Left hindlimb (tissue), 1 donor: ENCODE results near the gene MTMR8.
"Not testable (repeated sequence)": the region's sequence is repeated elsewhere in the genome, so short reads cannot be mapped to it uniquely, and the experiment has no call there.

ENCODE experiments used
- DNase-seq: peaks from one replicate; pipeline ENCODE4 v3.0.0-alpha.2; 2018

Gene MTMR8

DNA sequence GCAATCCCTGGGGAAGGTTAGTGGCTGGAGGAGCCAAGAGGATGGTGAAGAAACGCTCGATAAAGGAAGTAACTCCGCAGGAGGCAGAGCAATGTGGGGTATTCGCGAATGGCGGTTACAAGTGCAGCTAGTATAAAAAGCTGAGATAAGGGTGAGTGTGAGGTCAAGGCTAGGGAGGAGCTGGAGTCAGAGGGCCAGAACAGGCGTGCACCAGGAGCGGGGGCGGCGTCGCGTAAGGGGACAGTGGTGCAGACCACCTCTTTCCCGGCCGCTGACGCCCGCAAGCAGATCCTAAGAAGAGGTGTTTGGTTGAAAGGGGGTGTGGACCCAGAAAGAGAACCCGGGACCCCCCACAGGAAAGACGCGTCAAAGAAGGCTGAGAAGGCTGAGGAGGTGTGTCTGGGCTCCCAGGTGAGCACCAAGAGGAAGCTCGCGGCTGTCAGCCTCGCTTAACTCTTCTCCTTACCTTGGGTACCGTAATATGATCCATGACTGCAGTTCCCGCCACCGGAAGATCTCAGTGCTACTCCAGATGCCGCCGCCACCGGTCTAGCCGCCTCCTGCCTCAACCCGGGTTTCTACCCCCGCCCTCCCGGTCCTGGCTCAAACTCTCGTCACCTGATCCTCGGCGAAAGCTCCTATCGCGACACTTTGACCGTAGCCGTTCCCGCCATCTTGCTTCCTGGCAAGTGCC is at the start of gene MTMR8:
Gene MTMR8 (minus strand): TSS at position 579 of the 694 bp plus-strand sequence. CDS start 89 bp downstream, at position 490.
- peak; percentile 68 for DNase-seq

DNA sequence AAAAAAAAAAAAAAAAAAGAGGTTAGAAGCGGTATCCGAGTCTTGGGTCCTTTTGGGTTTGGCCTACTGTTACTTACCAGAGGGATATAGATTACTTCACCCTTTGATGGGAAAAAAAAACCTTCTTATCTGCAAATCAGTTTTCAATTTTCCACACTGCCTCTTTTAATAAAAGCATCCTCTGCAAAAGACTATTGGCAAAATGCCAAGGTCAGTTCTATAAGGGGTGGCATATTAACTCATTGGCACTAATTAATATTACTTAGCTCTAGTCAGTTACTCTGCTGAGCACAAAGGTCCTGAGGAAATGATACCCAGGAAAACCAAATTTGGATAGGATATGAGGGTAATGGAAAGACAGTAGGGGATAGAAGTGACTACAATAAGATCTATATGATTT is 44.3 kb upstream of the MTMR8 start:
- DNase-seq: no peak

DNA sequence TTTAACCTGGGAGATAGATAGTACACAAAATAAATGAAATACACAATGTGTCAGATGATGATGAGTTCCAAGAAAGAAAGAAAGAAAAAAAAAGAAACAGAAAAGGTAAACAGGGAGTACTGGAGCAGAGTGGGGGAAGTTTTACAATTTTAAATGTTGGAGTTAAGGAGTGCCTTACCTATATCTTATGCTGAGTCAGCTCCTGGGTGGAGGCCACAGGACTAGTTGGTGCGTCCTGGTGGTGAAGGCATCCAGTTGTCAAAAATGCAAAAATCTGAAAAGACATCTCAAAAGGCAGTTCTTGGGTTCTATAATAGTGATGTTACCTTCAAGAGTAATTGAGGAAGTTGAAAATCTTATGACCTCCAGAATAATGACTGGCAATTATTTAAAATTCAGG is 42.4 kb upstream of the MTMR8 start:
- DNase-seq: no peak

DNA sequence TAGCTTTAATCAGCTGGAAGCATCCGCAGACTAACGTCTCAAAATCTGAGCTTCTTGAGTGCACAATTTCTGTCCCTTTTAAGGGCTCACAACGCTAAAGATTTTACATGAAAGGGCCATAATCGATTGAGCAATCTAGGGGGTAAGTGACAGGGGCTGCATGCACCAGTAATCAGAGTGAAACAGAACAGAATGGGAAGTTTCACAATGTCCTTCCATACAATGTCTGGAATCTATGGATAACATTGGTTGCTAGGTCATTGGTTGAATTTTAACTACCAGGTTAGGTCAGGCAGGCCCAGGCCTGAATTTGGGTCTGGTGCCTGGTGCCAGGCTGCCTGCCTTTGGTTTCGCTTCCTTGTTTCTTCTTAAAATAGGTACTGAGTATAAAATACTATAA is 42.0 kb upstream of the MTMR8 start:
- no peak for DNase-seq

DNA sequence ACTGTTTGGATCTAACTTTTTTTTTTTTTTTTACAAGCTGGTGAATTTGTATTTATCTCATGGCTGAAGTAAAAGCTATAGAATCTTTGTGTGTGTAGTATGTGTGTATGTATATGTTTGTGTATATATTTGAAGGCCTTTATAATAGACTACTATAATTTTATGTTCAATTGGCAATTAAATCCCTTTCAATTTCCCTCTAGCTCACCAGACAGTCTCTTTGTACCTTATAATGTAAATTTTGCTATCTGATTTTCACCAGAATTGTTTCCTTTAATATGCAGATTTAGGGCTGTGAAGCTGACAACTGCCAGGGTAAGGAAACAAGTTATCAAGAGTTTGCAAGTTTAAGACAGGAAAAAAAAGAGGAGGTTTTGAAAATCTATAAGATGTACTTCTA is 33.1 kb upstream of the MTMR8 start:
- DNase-seq: no peak

DNA sequence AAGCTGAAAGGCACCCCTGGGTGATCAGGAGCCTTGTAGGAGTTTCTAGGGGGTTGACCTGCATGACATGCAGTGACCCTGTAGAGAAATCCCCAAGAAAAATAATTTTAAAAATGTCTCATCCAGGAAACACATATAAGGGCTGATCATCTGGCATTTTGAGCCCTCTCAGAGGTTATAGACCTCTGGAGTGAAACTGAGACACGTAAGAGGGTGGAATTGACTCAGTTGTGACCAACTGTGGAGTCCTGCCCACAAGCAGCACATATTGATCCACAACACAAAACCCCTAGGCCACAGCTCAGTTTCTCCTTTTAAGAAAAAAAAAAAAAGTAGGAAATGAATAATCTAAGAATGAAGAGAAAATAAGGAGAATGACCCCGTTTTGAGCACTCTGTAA is 32.5 kb upstream of the MTMR8 start:
- no peak for DNase-seq

DNA sequence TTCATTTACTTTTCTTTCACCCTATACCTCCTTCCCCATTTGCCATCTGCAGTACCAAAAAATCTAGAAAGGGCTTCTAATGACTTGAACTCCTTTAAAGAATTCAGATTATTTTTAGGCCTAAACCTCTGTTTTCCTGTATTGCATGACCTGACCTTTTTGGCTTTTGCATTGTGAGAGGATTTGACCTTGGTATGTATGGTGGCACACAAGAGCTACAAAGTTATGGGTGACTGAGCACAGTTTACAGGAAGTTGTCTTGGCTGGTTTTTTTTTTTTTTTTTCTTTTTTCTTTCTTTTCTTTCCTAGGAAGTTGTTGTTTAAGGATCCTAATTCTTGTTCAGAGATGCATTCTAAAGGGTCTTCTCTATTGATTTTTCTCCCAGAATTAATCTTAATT is 32.0 kb upstream of the MTMR8 start:
- DNase-seq: no peak

DNA sequence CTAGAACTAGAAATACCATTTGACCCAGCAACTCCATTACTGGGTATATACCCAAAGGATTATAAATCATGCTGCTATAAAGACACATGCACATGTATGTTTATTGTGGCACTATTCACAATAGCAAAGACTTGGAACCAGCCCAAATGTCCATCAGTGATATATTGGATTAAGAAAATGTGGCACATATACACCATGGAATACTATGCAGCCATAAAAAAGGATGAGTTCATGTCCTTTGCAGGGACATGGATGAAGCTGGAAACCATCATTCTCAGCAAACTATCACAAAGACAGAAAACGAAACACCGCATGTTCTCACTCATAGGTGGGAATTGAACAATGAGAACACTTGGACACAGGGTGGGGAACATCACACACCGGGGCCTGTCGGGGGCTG is 14.5 kb upstream of the MTMR8 start:
- DNase-seq: not testable (repeated sequence)

DNA sequence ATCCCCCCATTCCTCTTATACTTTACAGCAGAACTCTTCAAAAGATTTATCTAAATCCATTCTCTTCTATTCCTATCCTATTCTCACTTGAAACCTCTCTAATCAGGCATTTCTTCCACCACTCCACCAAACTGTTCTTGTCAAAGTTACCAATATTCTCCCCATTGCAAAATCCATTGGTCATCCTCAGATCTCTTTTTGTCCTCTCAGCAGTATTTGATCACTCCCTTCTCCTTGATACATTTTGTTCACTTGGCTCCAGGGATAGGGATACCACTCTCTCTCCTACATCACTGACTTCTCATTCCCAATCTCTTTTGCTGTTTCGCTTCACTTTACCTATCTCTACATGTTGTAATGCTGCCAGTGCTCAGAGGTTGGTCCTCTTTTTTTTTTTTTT is 2.8 kb upstream of the MTMR8 start:
- no peak for DNase-seq

DNA sequence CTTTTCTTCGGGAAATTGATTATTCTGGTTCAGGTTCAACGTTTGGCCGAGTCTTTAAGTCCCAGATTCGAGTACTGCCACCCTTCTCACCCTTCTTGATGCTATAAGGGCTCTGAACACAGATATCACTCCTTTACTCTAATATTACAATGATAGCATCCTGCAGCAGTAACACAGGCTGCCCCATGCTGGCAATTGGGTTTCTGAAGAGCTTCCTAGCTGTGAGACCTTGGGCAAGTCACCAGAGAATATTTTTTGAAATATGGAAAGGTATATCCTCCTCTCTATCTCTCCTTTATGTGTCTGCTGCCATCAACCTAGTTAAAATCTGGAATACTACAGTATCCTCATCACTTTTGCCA is 297 bp upstream of the MTMR8 start:
- DNase-seq: no peak

DNA sequence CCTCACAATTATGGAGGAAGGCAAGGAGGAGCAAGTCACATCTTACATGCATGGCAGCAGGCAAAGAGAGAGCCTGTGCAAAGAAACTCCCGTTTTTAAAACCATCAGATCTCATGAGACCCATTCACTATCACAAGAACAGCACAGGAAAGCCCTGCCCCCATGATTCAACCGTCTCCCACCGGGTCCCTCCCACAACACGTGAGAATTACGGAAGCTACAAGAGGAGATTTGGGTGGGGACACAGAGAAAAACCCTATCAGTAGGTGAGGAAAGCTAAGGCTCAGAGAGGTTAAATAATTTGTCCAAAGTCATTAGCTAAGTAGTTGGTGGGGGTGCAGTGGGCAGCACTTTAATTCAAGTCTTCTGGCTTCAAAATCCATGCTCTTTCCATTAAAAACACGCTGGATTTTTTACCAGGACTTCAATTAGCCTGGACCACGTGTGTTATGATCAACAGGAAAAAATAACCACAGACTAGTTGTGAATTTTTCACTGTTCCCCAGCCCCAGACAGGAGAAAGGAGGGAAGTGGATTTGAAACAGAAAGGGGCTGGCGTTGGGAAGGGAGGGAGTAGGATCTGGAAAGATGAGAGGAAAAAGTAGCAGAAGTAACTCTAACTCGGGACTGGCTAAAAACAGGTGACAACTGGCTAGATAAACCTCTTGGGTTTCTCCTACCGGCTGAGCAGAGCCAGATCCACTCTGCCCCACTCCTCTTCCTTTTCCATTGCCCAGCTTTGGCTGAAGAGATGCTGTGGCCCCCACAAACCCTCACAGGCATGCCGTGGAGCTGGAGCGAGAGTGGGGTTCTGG is 986 bp downstream of the MTMR8 start:
- DNase-seq: no peak

DNA sequence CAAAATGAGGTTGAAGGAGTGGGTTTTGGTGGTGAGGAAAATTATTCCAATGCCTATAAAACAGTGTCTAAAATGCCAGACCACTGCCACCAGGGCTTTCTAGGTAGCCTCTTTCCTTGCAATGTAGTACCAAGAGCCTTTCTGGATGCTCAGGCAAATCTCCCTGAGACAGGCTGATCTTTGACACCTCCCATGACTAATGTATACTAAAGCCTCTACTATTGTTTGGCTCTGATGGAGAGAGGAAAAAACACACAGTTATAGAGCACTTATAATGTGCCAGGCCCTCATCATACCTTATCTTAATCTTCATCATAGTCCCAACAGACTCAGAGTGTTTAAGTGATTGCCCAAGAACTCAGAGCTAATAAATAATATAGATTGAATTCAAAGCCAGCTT is 5.8 kb downstream of the MTMR8 start:
- no peak for DNase-seq

DNA sequence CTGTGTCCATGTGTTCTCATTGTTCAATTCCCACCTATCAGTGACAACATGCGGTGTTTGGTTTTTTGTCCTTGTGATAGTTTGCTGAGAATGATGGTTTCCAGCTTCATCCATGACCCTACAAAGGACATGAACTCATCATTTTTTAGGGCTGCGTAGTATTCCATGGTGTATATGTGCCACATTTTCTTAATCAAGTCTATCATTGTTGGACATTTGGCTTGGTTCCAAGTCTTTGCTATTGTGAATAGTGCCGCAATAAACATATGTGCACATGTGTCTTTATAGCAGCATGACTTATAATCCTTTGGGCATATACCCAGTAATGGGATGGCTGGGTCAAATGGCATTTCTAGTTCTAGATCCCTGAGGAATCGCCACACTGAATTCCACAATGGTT is 14.5 kb downstream of the MTMR8 start:
- DNase-seq: not testable (repeated sequence)

DNA sequence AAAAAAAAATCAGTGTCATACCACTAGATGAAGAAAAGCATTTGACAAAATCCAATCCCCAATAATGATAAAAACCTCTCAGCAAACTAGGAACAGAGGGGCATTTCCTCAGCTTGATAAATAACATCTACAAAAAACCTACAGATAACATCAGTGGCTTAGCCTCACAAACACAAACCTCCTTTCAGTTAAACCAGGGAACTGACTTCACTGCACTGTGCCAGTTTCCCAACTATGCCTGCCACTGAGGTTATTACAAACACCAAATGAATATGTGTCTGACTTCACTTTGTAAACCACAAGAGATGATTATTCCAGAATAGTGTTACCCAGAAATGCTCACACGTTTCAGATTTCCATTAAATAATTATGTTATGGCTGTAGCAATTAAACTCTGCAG is 15.3 kb downstream of the MTMR8 start:
- DNase-seq: no peak

DNA sequence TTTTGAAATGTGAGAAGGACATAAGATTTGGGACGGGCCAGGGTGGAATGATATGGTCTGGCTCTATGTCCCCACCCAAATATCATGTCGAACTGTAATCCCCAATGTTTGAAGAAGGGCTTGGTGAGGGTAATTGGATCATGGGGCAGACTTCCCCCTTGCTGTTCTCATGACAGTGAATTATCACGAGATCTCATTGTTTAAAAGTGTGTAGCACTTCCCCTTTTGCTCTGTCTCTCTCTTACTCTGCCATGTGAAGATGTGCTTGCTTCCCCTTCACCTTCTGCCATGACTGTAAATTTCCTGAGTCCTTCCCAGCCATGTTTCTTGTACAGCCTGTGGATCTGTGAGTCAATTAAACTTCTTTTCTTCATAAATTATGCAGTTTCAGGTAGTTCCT is 17.5 kb downstream of the MTMR8 start:
- DNase-seq: no peak

DNA sequence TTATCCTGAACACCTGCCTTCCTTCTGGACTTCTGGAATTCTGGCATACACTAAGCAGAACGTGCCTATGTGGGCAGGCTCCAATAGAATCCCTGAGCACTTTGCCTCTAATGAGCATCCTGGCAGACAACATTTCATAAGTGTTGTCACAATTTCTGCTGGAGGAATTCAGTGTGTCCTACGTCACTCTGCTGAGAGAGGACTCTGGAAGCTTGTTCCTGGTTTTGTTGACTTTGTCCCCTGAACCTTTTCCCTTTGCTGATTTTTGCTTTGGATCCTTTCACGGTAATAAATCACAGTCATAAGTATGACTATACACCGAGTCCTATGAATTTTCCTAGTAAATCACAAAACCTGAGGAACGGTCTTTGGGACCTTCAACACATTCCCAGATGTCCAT is 43.2 kb downstream of the MTMR8 start:
- DNase-seq: no peak

DNA sequence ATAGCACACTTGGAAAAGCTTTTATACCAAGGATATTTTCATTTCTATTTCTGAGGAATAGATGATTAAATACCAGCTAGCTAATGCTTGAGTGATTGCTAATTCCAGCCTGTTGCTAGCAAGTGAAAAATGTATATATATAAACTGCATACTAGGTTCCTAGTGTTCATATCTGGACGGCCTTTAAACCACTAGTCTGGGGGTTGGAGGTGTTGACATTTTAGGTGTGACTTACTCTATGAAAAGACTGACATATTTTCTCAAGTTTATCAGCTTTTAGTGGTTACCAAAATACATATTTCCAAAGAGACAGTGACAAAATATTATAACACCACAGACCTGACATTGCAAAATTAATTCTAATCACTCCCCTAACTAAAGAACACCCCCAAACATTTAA is 44.7 kb downstream of the MTMR8 start:
- no peak for DNase-seq

DNA sequence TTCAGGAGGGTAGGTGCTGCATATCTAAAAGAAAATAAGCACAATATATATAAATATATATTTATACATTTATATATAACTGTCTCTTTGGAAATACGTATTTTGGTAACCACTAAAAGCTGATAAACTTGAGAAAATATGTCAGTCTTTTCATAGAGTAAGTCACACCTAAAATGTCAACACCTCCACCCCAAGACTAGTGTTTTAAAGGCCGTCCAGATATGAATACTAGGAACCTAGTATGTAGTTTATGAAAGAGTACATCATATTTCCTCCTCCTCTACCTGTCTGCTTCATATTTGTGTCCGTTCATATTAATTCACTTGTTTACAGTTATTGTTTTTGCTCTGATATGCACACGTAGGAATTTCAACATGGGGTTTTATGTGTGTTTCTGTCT is 45.2 kb downstream of the MTMR8 start:
- no peak for DNase-seq

DNA sequence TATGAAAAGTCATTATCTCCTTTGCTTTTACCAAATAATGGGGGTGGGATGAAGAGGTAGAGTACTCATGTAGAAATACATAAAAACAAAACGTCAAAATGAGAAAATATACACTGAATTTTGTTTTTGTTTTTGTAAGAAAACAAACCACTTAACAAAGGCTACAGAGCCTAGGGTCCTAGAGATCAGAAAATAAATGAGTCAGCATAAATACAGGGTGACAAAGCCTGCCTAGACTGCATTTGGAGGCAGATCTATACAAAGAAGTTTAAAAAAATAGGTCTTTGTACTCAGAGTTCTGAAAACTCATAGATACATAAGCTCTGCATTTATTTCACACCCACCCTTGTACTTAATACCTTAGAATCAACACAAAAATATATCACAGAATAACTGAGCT is 52.4 kb downstream of the MTMR8 start:
- DNase-seq: no peak

DNA sequence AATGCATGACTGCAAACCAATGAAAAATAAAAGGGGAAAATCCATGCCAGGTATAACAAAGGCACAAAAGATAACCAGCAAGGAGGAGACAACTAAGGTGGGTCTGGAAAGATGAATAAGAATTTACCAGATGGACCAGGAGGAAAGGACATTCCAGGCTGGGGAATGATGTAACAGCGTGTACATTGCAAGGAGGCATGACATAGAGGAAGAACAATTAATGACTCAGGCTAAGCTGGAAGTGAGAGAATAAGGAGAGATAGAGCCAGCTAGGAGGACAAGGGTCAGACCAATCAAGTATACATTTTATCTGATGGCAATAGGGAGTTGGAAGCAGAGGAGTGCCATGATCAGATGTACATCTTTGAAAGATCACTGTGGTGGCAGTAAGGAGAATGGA is 57.0 kb downstream of the MTMR8 start:
- no peak for DNase-seq

DNA sequence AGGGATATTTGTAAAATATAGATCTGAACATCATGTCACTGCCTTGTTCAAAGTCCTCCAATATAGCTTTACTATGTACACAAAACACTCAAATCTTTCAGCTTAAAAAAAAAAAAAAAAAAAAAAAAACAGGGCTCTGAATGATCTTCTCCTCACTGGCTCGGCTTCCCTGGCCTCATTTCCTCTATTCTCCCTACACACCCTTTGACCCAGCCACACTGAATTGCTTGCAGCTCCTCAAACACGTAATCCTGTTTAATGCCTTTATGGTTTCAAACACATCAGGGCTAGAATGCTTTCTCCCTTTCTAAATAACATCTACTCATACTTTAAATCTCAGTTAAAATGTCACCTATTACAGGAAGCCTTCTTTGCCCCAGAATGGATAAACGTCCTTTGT is 60.8 kb downstream of the MTMR8 start:
- no peak for DNase-seq

DNA sequence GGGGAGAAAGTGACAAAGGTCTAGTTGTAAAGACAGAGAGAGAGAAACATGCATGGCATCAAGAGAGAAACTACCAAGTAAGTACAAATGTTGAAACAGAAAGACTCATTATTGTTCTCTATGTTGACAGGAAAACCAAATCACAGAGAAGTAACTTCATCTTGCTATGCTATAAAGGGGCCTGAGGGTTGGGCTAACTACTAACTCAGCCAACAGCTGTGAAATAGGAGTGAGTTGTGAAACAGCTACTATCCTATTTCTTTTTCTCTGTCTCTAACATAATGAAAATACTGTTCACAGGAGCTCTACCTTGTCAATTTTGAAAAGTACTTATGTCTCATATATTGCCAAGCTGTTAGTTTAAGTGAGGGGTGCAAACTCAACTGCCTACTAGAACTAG is 65.0 kb downstream of the MTMR8 start:
- no peak for DNase-seq

DNA sequence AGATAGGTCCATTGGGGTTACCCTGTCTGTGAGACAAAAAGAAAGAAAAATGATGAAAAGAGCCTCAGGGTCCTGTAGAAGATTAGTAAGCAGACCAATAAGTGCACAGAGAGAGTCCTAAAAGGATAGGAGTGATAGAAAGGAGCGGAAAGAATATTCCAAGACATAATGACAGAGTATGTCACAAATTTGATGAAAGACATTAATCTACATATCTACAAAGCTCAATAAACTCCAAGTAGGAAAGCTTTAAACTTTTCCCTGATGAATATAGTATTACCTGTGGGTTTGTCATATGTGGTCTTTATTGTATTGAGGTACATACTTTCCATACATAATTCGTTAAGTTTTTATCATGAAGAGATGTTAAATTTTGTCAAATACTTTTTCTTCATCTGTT is 73.7 kb downstream of the MTMR8 start:
- DNase-seq: no peak

DNA sequence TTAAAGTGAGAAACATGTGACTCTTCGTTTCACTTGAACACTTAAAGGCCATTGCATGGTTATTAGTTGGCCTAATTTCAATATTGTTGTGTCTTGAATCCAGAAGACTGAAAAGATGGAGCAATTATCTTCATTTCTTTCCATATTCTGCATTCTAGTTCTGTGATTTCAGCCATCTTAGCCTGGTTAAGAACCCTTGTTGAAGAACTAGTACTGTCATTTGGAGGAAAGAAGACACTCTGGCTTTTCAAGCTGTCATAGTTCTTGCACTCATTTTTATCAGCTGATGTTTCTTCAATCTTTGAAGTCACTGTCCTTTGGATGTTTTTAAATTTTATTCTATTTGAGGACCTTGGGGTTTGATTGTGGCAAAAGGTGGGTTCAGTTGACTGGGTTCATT is 81.6 kb downstream of the MTMR8 start:
- no peak for DNase-seq

DNA sequence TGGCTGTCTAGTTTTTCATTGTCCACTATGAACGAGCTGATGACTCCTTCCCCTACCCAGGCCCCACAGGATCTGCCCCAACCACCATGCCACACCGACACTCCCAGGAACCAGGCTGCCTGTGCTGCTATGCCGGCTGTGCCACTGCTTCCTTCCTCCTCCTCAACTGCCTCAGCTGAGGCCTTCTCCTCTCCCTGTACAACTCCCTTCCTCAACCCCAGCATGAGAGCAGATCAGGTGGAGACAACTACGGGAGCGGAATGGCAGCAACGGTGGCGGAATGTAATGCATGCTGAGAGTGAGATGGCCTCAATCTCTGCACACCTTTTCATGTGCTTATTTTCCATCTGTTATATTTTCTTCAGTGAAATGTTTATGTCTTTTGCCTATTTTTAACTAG is 88.5 kb downstream of the MTMR8 start:
- DNase-seq: no peak
